Activated T-cell treated with anti-CD3 and anti-CD28 coated beads, Interleukin-2, amount 50 U/mL, for 72 hours (primary cell): ENCODE results near the gene DAGLA. TPM values are rescaled to one million over a fixed set of nuclear protein-coding genes. Genes with fewer than 3 reads are reported as not detected.

Experiments used
- ATAC-seq, 2 donors: fragments of 150-1000 bp; cut with Tn5 transposase; replicated peaks in 1 of 2; 2 replicates each; pipeline ENCODE4 v1.10.0; 2021; ENCODE audit warnings: moderate library complexity in 2 of 2, mild to moderate bottlenecking in 1 of 2
- DNase-seq, 2 donors: peaks; one replicate each; pipeline ENCODE4 v3.0.0; 2021 to 2022; ENCODE audit warnings: mixed read lengths in 1 of 2
- H3K27ac Mint-ChIP-seq: one replicate; pipeline ENCODE4 v1.8.0; 2022; ENCODE audit warnings: mild to moderate bottlenecking, moderate library complexity, mixed read lengths
- H3K27me3 Mint-ChIP-seq: one replicate; pipeline ENCODE4 v1.8.0; 2022; ENCODE audit warnings: low read depth, mixed read lengths
- H3K36me3 Mint-ChIP-seq, 2 donors: one replicate each; pipeline ENCODE4 v1.8.0; 2022; ENCODE audit warnings: mixed read lengths in 2 of 2, mild to moderate bottlenecking in 1 of 2; ENCODE audit not compliant: insufficient read depth in 2 of 2
- H3K4me1 Mint-ChIP-seq: one replicate; pipeline ENCODE4 v1.8.0; 2022; ENCODE audit warnings: low read depth, mixed read lengths
- H3K4me3 Mint-ChIP-seq, 2 donors: one replicate each; pipeline ENCODE4 v1.8.0; 2022; ENCODE audit warnings: mild to moderate bottlenecking in 2 of 2, mixed read lengths in 2 of 2, moderate library complexity in 2 of 2
- H3K9me3 Mint-ChIP-seq, 2 donors: one replicate each; pipeline ENCODE4 v1.8.0; 2022; ENCODE audit warnings: mixed read lengths in 2 of 2
- total RNA-seq, 2 donors: library from RNA; stranded (reverse); gene quantifications; one replicate each; pipeline ENCODE4 v1.2.3, GENCODE V29; 2022

Gene DAGLA
- total RNA-seq, 2 donors from 2014 or later, result 0.05 to 0.09 TPM

GRCh38 chr11:61793083-61793828 is 113.1 kb downstream of the DAGLA start:
- Mint-ChIP-seq H3K9me3 (no peaks in the 10 kb centered on the region), H3K4me1 (peaks cover 56% of the 10 kb centered on the region)
- peak; percentile 2 to 3 for ATAC-seq

GRCh38 chr11:61793829-61794204 is 113.6 kb downstream of the DAGLA start:
- no peak for ATAC-seq
- H3K4me1 Mint-ChIP-seq, result peaks cover 56% of the 10 kb centered on the region

More at GRCh38 chr11:61793083-61793828, 113.1 kb downstream of the DAGLA start:
- H3K36me3 Mint-ChIP-seq, result peaks cover 14 to 29% of the 10 kb centered on the region in 2 donors
- H3K4me3 Mint-ChIP-seq, result peak overlapping the region; percentile 97 to 98
- H3K27me3 Mint-ChIP-seq, result no peaks in the 10 kb centered on the region
- peak overlapping the region; percentile 99 for H3K27ac Mint-ChIP-seq
- DNase-seq, result peak in 1 of 2 donors; percentile 14

GRCh38 chr11:61794579-61794978 is 114.4 kb downstream of the DAGLA start:
- no peak overlapping the region for H3K27ac Mint-ChIP-seq

More at GRCh38 chr11:61793829-61794204, 113.6 kb downstream of the DAGLA start:
- H3K36me3 Mint-ChIP-seq, result peaks cover 11 to 30% of the 10 kb centered on the region in 2 donors
- H3K4me3 Mint-ChIP-seq, result peak overlapping the region; percentile 97 to 98
- peak overlapping the region; percentile 90 for H3K27ac Mint-ChIP-seq
- no peaks in the 10 kb centered on the region for H3K27me3 Mint-ChIP-seq
- H3K9me3 Mint-ChIP-seq, result no peaks in the 10 kb centered on the region
- no peak for DNase-seq

GRCh38 chr11:61795459-61795858 is 115.3 kb downstream of the DAGLA start:
- no peak for DNase-seq
- H3K36me3 Mint-ChIP-seq, result peaks cover 7 to 33% of the 10 kb centered on the region in 2 donors
- no peaks in the 10 kb centered on the region for H3K27me3 Mint-ChIP-seq
- no peak overlapping the region for H3K27ac Mint-ChIP-seq
- peak overlapping the region in 1 of 2 donors; percentile 21 for H3K4me3 Mint-ChIP-seq
- no peak for ATAC-seq
- H3K9me3 Mint-ChIP-seq, result no peaks in the 10 kb centered on the region
- H3K4me1 Mint-ChIP-seq, result peaks cover 52% of the 10 kb centered on the region

More at GRCh38 chr11:61794579-61794978, 114.4 kb downstream of the DAGLA start:
- H3K36me3 Mint-ChIP-seq, result peaks cover 10 to 31% of the 10 kb centered on the region in 2 donors
- no peaks in the 10 kb centered on the region for H3K9me3 Mint-ChIP-seq
- no peak for DNase-seq
- peaks cover 57% of the 10 kb centered on the region for H3K4me1 Mint-ChIP-seq
- no peaks in the 10 kb centered on the region for H3K27me3 Mint-ChIP-seq
- H3K4me3 Mint-ChIP-seq, result peak overlapping the region; percentile 27 to 98
- no peak for ATAC-seq

GRCh38 chr11:61795876-61796526 is 115.8 kb downstream of the DAGLA start:
- H3K27ac Mint-ChIP-seq, result no peak overlapping the region
- DNase-seq (no peak), ATAC-seq (no peak)
- no peak overlapping the region for H3K4me3 Mint-ChIP-seq
- no peaks in the 10 kb centered on the region for H3K27me3 Mint-ChIP-seq
- peaks cover 55% of the 10 kb centered on the region for H3K4me1 Mint-ChIP-seq
- H3K9me3 Mint-ChIP-seq, result no peaks in the 10 kb centered on the region
- H3K36me3 Mint-ChIP-seq, result peaks cover 7 to 34% of the 10 kb centered on the region in 2 donors

Other genes with a start within 250 kb of the DAGLA start
- not detected for gene LRRC10B, start 171.6 kb upstream of the DAGLA start, total RNA-seq
- gene SYT7, start 99.3 kb upstream of the DAGLA start, total RNA-seq, result not detected
- 1 to 10 TPM; 2.2 to 2.9 TPM for gene MYRF, start 72.2 kb downstream of the DAGLA start, total RNA-seq
- gene TMEM258, start 112.2 kb downstream of the DAGLA start, total RNA-seq, result 100 to 1,000 TPM; 146 to 169 TPM
- gene FEN1, start 112.5 kb downstream of the DAGLA start, total RNA-seq, result 10 to 100 TPM; 55.4 to 64.7 TPM
- 10 to 100 TPM in 1 of 2 donors, 1 to 10 TPM in 1; 8.5 to 17.7 TPM for gene FADS1, start 136.6 kb downstream of the DAGLA start, total RNA-seq
- 10 to 100 TPM; 23.3 to 70.4 TPM for gene FADS2, start 147.9 kb downstream of the DAGLA start, total RNA-seq
- 10 to 100 TPM; 14.7 to 22.3 TPM for gene FADS3, start 211.2 kb downstream of the DAGLA start, total RNA-seq
- gene RAB3IL1, start 237.2 kb downstream of the DAGLA start, total RNA-seq, result under 1 TPM; 0.34 to 0.49 TPM